ENCODE results near the gene SBF2. TPM values are rescaled to one million over a fixed set of nuclear protein-coding genes. Genes with fewer than 3 reads are reported as not detected.

Gene SBF2
- total and polyA plus RNA-seq, 2 of the 13 experiments (the other 11 are each of a cell fraction or from before 2014, with no cell fraction given): 24.0 to 45.8 TPM

DNA sequence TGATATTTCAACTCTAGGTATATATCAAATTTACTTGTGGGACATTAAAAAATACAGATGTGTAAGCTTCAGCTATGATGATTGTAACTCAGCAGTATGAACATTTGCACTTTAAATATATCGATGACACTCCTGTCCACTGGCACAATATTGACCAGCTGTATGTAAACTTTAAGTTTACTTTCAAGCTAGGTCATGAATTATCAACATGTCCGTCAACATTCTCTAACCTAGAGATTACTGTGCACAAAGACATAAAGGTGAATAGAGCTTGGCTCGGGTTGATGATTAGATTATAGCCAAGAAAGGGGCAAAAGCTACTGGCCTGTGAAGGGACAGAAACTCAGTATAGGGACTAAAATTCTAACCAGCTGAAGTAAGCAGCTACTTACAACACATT is 343.6 kb downstream of the SBF2 start (continued):
- TF ChIP-seq, protein P1, sequence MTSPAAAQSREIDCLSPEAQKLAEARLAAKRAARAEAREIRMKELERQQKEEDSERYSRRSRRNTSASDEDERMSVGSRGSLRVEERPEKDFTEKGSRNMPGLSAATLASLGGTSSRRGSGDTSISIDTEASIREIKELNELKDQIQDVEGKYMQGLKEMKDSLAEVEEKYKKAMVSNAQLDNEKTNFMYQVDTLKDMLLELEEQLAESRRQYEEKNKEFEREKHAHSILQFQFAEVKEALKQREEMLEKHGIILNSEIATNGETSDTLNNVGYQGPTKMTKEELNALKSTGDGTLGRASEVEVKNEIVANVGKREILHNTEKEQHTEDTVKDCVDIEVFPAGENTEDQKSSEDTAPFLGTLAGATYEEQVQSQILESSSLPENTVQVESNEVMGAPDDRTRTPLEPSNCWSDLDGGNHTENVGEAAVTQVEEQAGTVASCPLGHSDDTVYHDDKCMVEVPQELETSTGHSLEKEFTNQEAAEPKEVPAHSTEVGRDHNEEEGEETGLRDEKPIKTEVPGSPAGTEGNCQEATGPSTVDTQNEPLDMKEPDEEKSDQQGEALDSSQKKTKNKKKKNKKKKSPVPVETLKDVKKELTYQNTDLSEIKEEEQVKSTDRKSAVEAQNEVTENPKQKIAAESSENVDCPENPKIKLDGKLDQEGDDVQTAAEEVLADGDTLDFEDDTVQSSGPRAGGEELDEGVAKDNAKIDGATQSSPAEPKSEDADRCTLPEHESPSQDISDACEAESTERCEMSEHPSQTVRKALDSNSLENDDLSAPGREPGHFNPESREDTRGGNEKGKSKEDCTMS (CRISPR knock-in tag; conservative IDR thresholded peaks at IDR 0.05): no peak
- TF ChIP-seq, protein P2, sequence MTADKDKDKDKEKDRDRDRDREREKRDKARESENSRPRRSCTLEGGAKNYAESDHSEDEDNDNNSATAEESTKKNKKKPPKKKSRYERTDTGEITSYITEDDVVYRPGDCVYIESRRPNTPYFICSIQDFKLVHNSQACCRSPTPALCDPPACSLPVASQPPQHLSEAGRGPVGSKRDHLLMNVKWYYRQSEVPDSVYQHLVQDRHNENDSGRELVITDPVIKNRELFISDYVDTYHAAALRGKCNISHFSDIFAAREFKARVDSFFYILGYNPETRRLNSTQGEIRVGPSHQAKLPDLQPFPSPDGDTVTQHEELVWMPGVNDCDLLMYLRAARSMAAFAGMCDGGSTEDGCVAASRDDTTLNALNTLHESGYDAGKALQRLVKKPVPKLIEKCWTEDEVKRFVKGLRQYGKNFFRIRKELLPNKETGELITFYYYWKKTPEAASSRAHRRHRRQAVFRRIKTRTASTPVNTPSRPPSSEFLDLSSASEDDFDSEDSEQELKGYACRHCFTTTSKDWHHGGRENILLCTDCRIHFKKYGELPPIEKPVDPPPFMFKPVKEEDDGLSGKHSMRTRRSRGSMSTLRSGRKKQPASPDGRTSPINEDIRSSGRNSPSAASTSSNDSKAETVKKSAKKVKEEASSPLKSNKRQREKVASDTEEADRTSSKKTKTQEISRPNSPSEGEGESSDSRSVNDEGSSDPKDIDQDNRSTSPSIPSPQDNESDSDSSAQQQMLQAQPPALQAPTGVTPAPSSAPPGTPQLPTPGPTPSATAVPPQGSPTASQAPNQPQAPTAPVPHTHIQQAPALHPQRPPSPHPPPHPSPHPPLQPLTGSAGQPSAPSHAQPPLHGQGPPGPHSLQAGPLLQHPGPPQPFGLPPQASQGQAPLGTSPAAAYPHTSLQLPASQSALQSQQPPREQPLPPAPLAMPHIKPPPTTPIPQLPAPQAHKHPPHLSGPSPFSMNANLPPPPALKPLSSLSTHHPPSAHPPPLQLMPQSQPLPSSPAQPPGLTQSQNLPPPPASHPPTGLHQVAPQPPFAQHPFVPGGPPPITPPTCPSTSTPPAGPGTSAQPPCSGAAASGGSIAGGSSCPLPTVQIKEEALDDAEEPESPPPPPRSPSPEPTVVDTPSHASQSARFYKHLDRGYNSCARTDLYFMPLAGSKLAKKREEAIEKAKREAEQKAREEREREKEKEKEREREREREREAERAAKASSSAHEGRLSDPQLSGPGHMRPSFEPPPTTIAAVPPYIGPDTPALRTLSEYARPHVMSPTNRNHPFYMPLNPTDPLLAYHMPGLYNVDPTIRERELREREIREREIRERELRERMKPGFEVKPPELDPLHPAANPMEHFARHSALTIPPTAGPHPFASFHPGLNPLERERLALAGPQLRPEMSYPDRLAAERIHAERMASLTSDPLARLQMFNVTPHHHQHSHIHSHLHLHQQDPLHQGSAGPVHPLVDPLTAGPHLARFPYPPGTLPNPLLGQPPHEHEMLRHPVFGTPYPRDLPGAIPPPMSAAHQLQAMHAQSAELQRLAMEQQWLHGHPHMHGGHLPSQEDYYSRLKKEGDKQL (CRISPR knock-in tag; IDR thresholded peaks at IDR 0.05; ENCODE audit: low read depth): 0 out of 2 replicates have a peak, but pooled peaks have one; percentile 33
- TF ChIP-seq GATAD2A (CRISPR knock-in tag; IDR thresholded peaks at IDR 0.05) (peak; percentile 49; the same call in 1 of the 2 replicates), NBN (conservative IDR thresholded peaks at IDR 0.05) (no peak), HDAC1 (CRISPR knock-in tag; IDR thresholded peaks at IDR 0.05) (0 out of 2 replicates have a peak, but pooled peaks have one; percentile 34), KLF16 (CRISPR knock-in tag; IDR thresholded peaks at IDR 0.05) (no peak), TCF7 (IDR thresholded peaks at IDR 0.05; ENCODE audit: low read depth) (0 out of 2 replicates have a peak, but pooled peaks have one; percentile 19), ZKSCAN8 (CRISPR knock-in tag; IDR thresholded peaks at IDR 0.05; ENCODE audit: borderline replicate concordance) (no peak), BRD4 (CRISPR knock-in tag; IDR thresholded peaks at IDR 0.05) (no peak)
- TF ChIP-seq, protein P3, sequence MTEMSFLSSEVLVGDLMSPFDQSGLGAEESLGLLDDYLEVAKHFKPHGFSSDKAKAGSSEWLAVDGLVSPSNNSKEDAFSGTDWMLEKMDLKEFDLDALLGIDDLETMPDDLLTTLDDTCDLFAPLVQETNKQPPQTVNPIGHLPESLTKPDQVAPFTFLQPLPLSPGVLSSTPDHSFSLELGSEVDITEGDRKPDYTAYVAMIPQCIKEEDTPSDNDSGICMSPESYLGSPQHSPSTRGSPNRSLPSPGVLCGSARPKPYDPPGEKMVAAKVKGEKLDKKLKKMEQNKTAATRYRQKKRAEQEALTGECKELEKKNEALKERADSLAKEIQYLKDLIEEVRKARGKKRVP (CRISPR knock-in tag; IDR thresholded peaks at IDR 0.05): no peak
- TF ChIP-seq, protein P4, sequence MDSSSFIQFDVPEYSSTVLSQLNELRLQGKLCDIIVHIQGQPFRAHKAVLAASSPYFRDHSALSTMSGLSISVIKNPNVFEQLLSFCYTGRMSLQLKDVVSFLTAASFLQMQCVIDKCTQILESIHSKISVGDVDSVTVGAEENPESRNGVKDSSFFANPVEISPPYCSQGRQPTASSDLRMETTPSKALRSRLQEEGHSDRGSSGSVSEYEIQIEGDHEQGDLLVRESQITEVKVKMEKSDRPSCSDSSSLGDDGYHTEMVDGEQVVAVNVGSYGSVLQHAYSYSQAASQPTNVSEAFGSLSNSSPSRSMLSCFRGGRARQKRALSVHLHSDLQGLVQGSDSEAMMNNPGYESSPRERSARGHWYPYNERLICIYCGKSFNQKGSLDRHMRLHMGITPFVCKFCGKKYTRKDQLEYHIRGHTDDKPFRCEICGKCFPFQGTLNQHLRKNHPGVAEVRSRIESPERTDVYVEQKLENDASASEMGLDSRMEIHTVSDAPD (CRISPR knock-in tag; IDR thresholded peaks at IDR 0.05): no peak
- TF ChIP-seq, protein P5, sequence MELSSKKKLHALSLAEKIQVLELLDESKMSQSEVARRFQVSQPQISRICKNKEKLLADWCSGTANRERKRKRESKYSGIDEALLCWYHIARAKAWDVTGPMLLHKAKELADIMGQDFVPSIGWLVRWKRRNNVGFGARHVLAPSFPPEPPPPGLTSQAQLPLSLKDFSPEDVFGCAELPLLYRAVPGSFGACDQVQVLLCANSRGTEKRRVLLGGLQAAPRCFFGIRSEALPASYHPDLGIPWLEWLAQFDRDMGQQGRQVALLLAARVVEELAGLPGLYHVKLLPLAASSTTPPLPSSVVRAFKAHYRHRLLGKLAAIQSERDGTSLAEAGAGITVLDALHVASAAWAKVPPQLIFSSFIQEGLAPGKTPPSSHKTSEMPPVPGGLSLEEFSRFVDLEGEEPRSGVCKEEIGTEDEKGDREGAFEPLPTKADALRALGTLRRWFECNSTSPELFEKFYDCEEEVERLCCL (CRISPR knock-in tag; IDR thresholded peaks at IDR 0.05; ENCODE audit: borderline replicate concordance): no peak
- TF ChIP-seq, protein P6, sequence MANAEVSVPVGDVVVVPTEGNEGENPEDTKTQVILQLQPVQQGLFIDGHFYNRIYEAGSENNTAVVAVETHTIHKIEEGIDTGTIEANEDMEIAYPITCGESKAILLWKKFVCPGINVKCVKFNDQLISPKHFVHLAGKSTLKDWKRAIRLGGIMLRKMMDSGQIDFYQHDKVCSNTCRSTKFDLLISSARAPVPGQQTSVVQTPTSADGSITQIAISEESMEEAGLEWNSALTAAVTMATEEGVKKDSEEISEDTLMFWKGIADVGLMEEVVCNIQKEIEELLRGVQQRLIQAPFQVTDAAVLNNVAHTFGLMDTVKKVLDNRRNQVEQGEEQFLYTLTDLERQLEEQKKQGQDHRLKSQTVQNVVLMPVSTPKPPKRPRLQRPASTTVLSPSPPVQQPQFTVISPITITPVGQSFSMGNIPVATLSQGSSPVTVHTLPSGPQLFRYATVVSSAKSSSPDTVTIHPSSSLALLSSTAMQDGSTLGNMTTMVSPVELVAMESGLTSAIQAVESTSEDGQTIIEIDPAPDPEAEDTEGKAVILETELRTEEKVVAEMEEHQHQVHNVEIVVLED (CRISPR knock-in tag; IDR thresholded peaks at IDR 0.05; ENCODE audit: borderline replicate concordance): no peak
- TF ChIP-seq, protein P7, sequence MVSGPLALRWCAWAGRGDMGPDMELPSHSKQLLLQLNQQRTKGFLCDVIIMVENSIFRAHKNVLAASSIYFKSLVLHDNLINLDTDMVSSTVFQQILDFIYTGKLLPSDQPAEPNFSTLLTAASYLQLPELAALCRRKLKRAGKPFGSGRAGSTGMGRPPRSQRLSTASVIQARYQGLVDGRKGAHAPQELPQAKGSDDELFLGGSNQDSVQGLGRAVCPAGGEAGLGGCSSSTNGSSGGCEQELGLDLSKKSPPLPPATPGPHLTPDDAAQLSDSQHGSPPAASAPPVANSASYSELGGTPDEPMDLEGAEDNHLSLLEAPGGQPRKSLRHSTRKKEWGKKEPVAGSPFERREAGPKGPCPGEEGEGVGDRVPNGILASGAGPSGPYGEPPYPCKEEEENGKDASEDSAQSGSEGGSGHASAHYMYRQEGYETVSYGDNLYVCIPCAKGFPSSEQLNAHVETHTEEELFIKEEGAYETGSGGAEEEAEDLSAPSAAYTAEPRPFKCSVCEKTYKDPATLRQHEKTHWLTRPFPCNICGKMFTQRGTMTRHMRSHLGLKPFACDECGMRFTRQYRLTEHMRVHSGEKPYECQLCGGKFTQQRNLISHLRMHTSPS (CRISPR knock-in tag; IDR thresholded peaks at IDR 0.05; ENCODE audit: low read depth): no peak
